Stimulated activated CD4-positive, alpha-beta T cell treated with anti-CD3 and anti-CD28 coated beads, Interleukin-2, amount 100 ng/mL, for 24 hours (primary cell): ENCODE data around the gene PRDM15.

ENCODE experiments used
- DNase-seq, 2 donors: peaks; one replicate each; pipeline ENCODE4 v3.0.0-alpha.2; 2020

Gene PRDM15

GRCh38 chr21:41821756-41822431 lies 57.2 kb downstream of the PRDM15 start:
- no peak for DNase-seq

- DNase-seq, result no peak
These were observed 57.9 kb downstream of the PRDM15 start for GRCh38 chr21:41821081-41821755.

- DNase-seq, result no peak
These were observed 58.6 kb downstream of the PRDM15 start for GRCh38 chr21:41820384-41821080.

- no peak for DNase-seq
These were observed 59.3 kb downstream of the PRDM15 start for GRCh38 chr21:41819856-41820281.

- DNase-seq, result no peak
These were observed 59.8 kb downstream of the PRDM15 start for GRCh38 chr21:41819236-41819855.

- DNase-seq, result no peak
These were observed 61.0 kb downstream of the PRDM15 start for GRCh38 chr21:41817877-41818855.

- peak; percentile 32 to 35 for DNase-seq
These were observed 61.9 kb downstream of the PRDM15 start for GRCh38 chr21:41817228-41817627.

- peak; percentile 63 to 64 for DNase-seq
These were observed 62.5 kb downstream of the PRDM15 start for GRCh38 chr21:41816583-41817165.

- DNase-seq, result no peak
These were observed 63.2 kb downstream of the PRDM15 start for GRCh38 chr21:41815652-41816582.

GRCh38 chr21:41813226-41813625 lies 65.9 kb downstream of the PRDM15 start:
- DNase-seq, result no peak

- no peak for DNase-seq
These were observed 66.5 kb downstream of the PRDM15 start for GRCh38 chr21:41812679-41813078.

- DNase-seq, result no peak
These were observed 68.6 kb downstream of the PRDM15 start for GRCh38 chr21:41810597-41810932.

GRCh38 chr21:41809891-41810596 lies 69.1 kb downstream of the PRDM15 start:
- DNase-seq, result no peak

GRCh38 chr21:41808846-41809245 lies 70.3 kb downstream of the PRDM15 start:
- DNase-seq, result no peak

- no peak for DNase-seq
These were observed 71.0 kb downstream of the PRDM15 start for GRCh38 chr21:41808094-41808493.

GRCh38 chr21:41806773-41807172 lies 72.4 kb downstream of the PRDM15 start:
- no peak for DNase-seq

GRCh38 chr21:41805643-41806042 lies 73.5 kb downstream of the PRDM15 start:
- no peak for DNase-seq

GRCh38 chr21:41805038-41805437 lies 74.1 kb downstream of the PRDM15 start:
- no peak for DNase-seq

GRCh38 chr21:41804381-41804780 lies 74.8 kb downstream of the PRDM15 start:
- no peak for DNase-seq

- no peak for DNase-seq
These were observed 75.8 kb downstream of the PRDM15 start for GRCh38 chr21:41803316-41803715.
